ENCODE measurements around the gene SDHAF1.

DNA sequence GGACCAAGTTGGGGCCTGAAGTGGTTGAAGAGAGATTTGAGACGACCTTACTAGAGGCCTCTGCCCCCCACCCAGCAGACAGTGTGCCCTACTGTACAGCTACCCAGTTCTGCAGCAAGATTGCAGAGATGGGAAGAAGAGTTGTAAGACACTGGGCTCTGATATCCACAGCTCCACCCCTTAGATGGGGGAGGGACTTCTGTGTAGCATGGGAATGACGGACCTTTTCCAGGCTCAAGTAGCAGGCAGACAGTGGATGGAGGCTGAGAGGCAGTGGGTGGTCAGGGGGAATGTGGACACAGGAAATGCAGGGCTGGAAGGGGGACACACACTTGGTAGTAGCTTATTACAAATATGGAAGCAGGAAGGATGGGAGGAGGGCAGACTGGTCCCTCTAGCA, 45.9 kb upstream of the SDHAF1 start:
- TF ChIP-seq, protein P1, sequence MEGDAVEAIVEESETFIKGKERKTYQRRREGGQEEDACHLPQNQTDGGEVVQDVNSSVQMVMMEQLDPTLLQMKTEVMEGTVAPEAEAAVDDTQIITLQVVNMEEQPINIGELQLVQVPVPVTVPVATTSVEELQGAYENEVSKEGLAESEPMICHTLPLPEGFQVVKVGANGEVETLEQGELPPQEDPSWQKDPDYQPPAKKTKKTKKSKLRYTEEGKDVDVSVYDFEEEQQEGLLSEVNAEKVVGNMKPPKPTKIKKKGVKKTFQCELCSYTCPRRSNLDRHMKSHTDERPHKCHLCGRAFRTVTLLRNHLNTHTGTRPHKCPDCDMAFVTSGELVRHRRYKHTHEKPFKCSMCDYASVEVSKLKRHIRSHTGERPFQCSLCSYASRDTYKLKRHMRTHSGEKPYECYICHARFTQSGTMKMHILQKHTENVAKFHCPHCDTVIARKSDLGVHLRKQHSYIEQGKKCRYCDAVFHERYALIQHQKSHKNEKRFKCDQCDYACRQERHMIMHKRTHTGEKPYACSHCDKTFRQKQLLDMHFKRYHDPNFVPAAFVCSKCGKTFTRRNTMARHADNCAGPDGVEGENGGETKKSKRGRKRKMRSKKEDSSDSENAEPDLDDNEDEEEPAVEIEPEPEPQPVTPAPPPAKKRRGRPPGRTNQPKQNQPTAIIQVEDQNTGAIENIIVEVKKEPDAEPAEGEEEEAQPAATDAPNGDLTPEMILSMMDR (IDR thresholded peaks at IDR 0.05; ENCODE audit: borderline replicate concordance, extremely low read depth, low read length, poor library complexity, severe bottlenecking), result no peak
- TF ChIP-seq EZH2 (IDR thresholded peaks at IDR 0.05; ENCODE audit: borderline replicate concordance, low read depth, low read length, severe bottlenecking), result no peak
